ENCODE measurements around the gene CHST15.

The CHST15 gene

GRCh38 chr10:123994417-123995081 is 98.8 kb downstream of the CHST15 start:
- peaks cover 27% of the 10 kb centered on the region for H3K27me3 ChIP-seq (ENCODE audit: control insufficient read depth, insufficient read depth, low read length)
- peaks cover 37% of the 10 kb centered on the region for H3K4me1 ChIP-seq (ENCODE audit: control insufficient read depth, insufficient read depth, low read length)
- H3K36me3 ChIP-seq (ENCODE audit: insufficient read depth, low read length): no peaks in the 10 kb centered on the region
- peak overlapping the region; percentile 82 for H3K9ac ChIP-seq (ENCODE audit: low read depth, low read length)
- peak overlapping the region; percentile 82 for H3K4me2 ChIP-seq (ENCODE audit: low read length)
- peak overlapping the region; percentile 64 for H3K4me3 ChIP-seq (ENCODE audit: low read length)
- no peaks in the 10 kb centered on the region for H3K9me3 ChIP-seq (replicated peaks; ENCODE audit: low read length)

- H3K27me3 ChIP-seq (ENCODE audit: control insufficient read depth, insufficient read depth, low read length): peaks cover 30% of the 10 kb centered on the region
- peak overlapping the region; percentile 82 for H3K4me2 ChIP-seq (ENCODE audit: low read length)
- H3K4me3 ChIP-seq (ENCODE audit: low read length): no peak overlapping the region
- H3K4me1 ChIP-seq (ENCODE audit: control insufficient read depth, insufficient read depth, low read length): peaks cover 37% of the 10 kb centered on the region
- H3K36me3 ChIP-seq (ENCODE audit: insufficient read depth, low read length): no peaks in the 10 kb centered on the region
- no peaks in the 10 kb centered on the region for H3K9me3 ChIP-seq (replicated peaks; ENCODE audit: low read length)
- H3K9ac ChIP-seq (ENCODE audit: low read depth, low read length): no peak overlapping the region
These were observed 99.6 kb downstream of the CHST15 start for GRCh38 chr10:123993534-123994416.

GRCh38 chr10:123991611-123992570 is 101.5 kb downstream of the CHST15 start:
- H3K4me2 ChIP-seq (ENCODE audit: low read length): peak overlapping the region; percentile 70
- H3K36me3 ChIP-seq (ENCODE audit: insufficient read depth, low read length): no peaks in the 10 kb centered on the region
- peak overlapping the region; percentile 60 for H3K4me3 ChIP-seq (ENCODE audit: low read length)
- H3K27me3 ChIP-seq (ENCODE audit: control insufficient read depth, insufficient read depth, low read length): peaks cover 35% of the 10 kb centered on the region
- no peaks in the 10 kb centered on the region for H3K9me3 ChIP-seq (replicated peaks; ENCODE audit: low read length)
- H3K9ac ChIP-seq (ENCODE audit: low read depth, low read length): peak overlapping the region; percentile 25
- peaks cover 25% of the 10 kb centered on the region for H3K4me1 ChIP-seq (ENCODE audit: control insufficient read depth, insufficient read depth, low read length)

- H3K27me3 ChIP-seq (ENCODE audit: control insufficient read depth, insufficient read depth, low read length): peaks cover 35% of the 10 kb centered on the region
These were observed 102.5 kb downstream of the CHST15 start for GRCh38 chr10:123990889-123991288.

GRCh38 chr10:123988694-123989093 is 104.7 kb downstream of the CHST15 start:
- Histone ChIP-seq H3K9me3 (replicated peaks; ENCODE audit: low read length) (no peaks in the 10 kb centered on the region), H3K4me2 (ENCODE audit: low read length) (no peak overlapping the region), H3K27me3 (ENCODE audit: control insufficient read depth, insufficient read depth, low read length) (peaks cover 29% of the 10 kb centered on the region), H3K36me3 (ENCODE audit: insufficient read depth, low read length) (no peaks in the 10 kb centered on the region), H3K4me3 (ENCODE audit: low read length) (no peak overlapping the region), H3K9ac (ENCODE audit: low read depth, low read length) (no peak overlapping the region), H3K4me1 (ENCODE audit: control insufficient read depth, insufficient read depth, low read length) (no peaks in the 10 kb centered on the region)

More at GRCh38 chr10:123990889-123991288, 102.5 kb downstream of the CHST15 start:
- H3K4me1 ChIP-seq (ENCODE audit: control insufficient read depth, insufficient read depth, low read length): peaks cover 16% of the 10 kb centered on the region
- H3K9ac ChIP-seq (ENCODE audit: low read depth, low read length): no peak overlapping the region
- no peaks in the 10 kb centered on the region for H3K36me3 ChIP-seq (ENCODE audit: insufficient read depth, low read length)
- no peaks in the 10 kb centered on the region for H3K9me3 ChIP-seq (replicated peaks; ENCODE audit: low read length)
- no peak overlapping the region for H3K4me3 ChIP-seq (ENCODE audit: low read length)
- no peak overlapping the region for H3K4me2 ChIP-seq (ENCODE audit: low read length)

- peaks cover 33% of the 10 kb centered on the region for H3K27me3 ChIP-seq (ENCODE audit: control insufficient read depth, insufficient read depth, low read length)
- no peaks in the 10 kb centered on the region for H3K4me1 ChIP-seq (ENCODE audit: control insufficient read depth, insufficient read depth, low read length)
- H3K4me2 ChIP-seq (ENCODE audit: low read length): no peak overlapping the region
- no peaks in the 10 kb centered on the region for H3K9me3 ChIP-seq (replicated peaks; ENCODE audit: low read length)
- no peak overlapping the region for H3K9ac ChIP-seq (ENCODE audit: low read depth, low read length)
- no peaks in the 10 kb centered on the region for H3K36me3 ChIP-seq (ENCODE audit: insufficient read depth, low read length)
- H3K4me3 ChIP-seq (ENCODE audit: low read length): no peak overlapping the region
These were observed 106.7 kb downstream of the CHST15 start for GRCh38 chr10:123986736-123987135.

- Histone ChIP-seq H3K36me3 (ENCODE audit: insufficient read depth, low read length) (no peaks in the 10 kb centered on the region), H3K4me2 (ENCODE audit: low read length) (no peak overlapping the region), H3K4me1 (ENCODE audit: control insufficient read depth, insufficient read depth, low read length) (no peaks in the 10 kb centered on the region), H3K9me3 (replicated peaks; ENCODE audit: low read length) (peaks cover 9% of the 10 kb centered on the region), H3K9ac (ENCODE audit: low read depth, low read length) (no peak overlapping the region), H3K4me3 (ENCODE audit: low read length) (no peak overlapping the region), H3K27me3 (ENCODE audit: control insufficient read depth, insufficient read depth, low read length) (peaks cover 25% of the 10 kb centered on the region)
These were observed 119.0 kb downstream of the CHST15 start for GRCh38 chr10:123974406-123974805.

GRCh38 chr10:123972481-123973401 is 120.7 kb downstream of the CHST15 start:
- Histone ChIP-seq H3K4me1 (ENCODE audit: control insufficient read depth, insufficient read depth, low read length) (no peaks in the 10 kb centered on the region), H3K4me2 (ENCODE audit: low read length) (no peak overlapping the region), H3K4me3 (ENCODE audit: low read length) (no peak overlapping the region), H3K9me3 (replicated peaks; ENCODE audit: low read length) (peaks cover 9% of the 10 kb centered on the region), H3K9ac (ENCODE audit: low read depth, low read length) (no peak overlapping the region), H3K27me3 (ENCODE audit: control insufficient read depth, insufficient read depth, low read length) (peaks cover 33% of the 10 kb centered on the region), H3K36me3 (ENCODE audit: insufficient read depth, low read length) (no peaks in the 10 kb centered on the region)

GRCh38 chr10:123970927-123971286 is 122.5 kb downstream of the CHST15 start:
- H3K4me1 ChIP-seq (ENCODE audit: control insufficient read depth, insufficient read depth, low read length): no peaks in the 10 kb centered on the region
- H3K4me3 ChIP-seq (ENCODE audit: low read length): no peak overlapping the region
- no peak overlapping the region for H3K4me2 ChIP-seq (ENCODE audit: low read length)
- no peaks in the 10 kb centered on the region for H3K36me3 ChIP-seq (ENCODE audit: insufficient read depth, low read length)
- peaks cover 9% of the 10 kb centered on the region for H3K9me3 ChIP-seq (replicated peaks; ENCODE audit: low read length)
- no peak overlapping the region for H3K9ac ChIP-seq (ENCODE audit: low read depth, low read length)
- peaks cover 39% of the 10 kb centered on the region for H3K27me3 ChIP-seq (ENCODE audit: control insufficient read depth, insufficient read depth, low read length)

- no peak overlapping the region for H3K9ac ChIP-seq (ENCODE audit: low read depth, low read length)
- H3K4me1 ChIP-seq (ENCODE audit: control insufficient read depth, insufficient read depth, low read length): no peaks in the 10 kb centered on the region
- H3K27me3 ChIP-seq (ENCODE audit: control insufficient read depth, insufficient read depth, low read length): peaks cover 43% of the 10 kb centered on the region
These were observed 123.0 kb downstream of the CHST15 start for GRCh38 chr10:123970207-123970926.

More at GRCh38 chr10:123970207-123970926, 123.0 kb downstream of the CHST15 start:
- Histone ChIP-seq H3K4me3 (ENCODE audit: low read length) (no peak overlapping the region), H3K9me3 (replicated peaks; ENCODE audit: low read length) (peaks cover 9% of the 10 kb centered on the region), H3K4me2 (ENCODE audit: low read length) (no peak overlapping the region), H3K36me3 (ENCODE audit: insufficient read depth, low read length) (no peaks in the 10 kb centered on the region)

Data from skeletal muscle satellite cell (primary cell).